Uterus (tissue), 2 donors: Measurements from ENCODE around the gene CYGB.

Experiments used
- CTCF ChIP-seq, 4 experiments: fragments of 200-600 bp in 2 of 4; fragments of 450-650 bp in 2 of 4; sonication (generic) in 2 of 4; IDR thresholded peaks; one replicate each; pipeline ENCODE4 v1.5.1; 2016 to 2019; ENCODE audit warnings: antibody characterized with exemption in 4 of 4, mild to moderate bottlenecking in 2 of 4, moderate library complexity in 1 of 4
- POLR2A ChIP-seq, 2 donors: fragments of 450-650 bp; IDR thresholded peaks; one replicate each; pipeline ENCODE4 v1.6.1; 2016; ENCODE audit warnings: antibody characterized with exemption in 2 of 2, mild to moderate bottlenecking in 1 of 2, moderate library complexity in 1 of 2

GRCh38 chr17:76561799-76562268 lies 24.3 kb upstream of the CYGB start:
- TF ChIP-seq CTCF (IDR thresholded peaks at IDR 0.05) = no peak
- no peak for TF ChIP-seq POLR2A (IDR thresholded peaks at IDR 0.05)
